IMR-90 (cell line): ENCODE results near the gene FAM234B.
"Not testable (repeated sequence)": the region's sequence is repeated elsewhere in the genome, so short reads cannot be mapped to it uniquely, and the experiment has no call there.

Experiments
- BHLHE40 ChIP-seq: fragments of 150-350 bp; IDR thresholded peaks from 2 replicates; pipeline ENCODE4 v1.6.1; 2016; ENCODE audit warnings: mild to moderate bottlenecking, low read depth, low read length
- CEBPB ChIP-seq: IDR thresholded peaks from 2 replicates; pipeline ENCODE4 v1.6.1; 2012; ENCODE audit warnings: low read depth, low read length, improper control_type of control experiment
- CTCF ChIP-seq: conservative IDR thresholded peaks from 2 replicates; pipeline ENCODE4 v1.5.1; 2012; ENCODE audit warnings: mild to moderate bottlenecking, low read depth, low read length, improper control_type of control experiment
- ELK1 ChIP-seq: fragments of 150-350 bp; IDR thresholded peaks from 2 replicates; pipeline ENCODE4 v1.6.1; 2016; ENCODE audit warnings: low read depth, mild to moderate bottlenecking, low read length, moderate library complexity, borderline replicate concordance
- FOS ChIP-seq: fragments of 150-350 bp; IDR thresholded peaks from 2 replicates; pipeline ENCODE4 v1.6.1; 2016; ENCODE audit warnings: low read depth, low read length
- MAZ ChIP-seq: IDR thresholded peaks from 2 replicates; pipeline ENCODE4 v1.6.1; 2012; ENCODE audit warnings: low read depth, mild to moderate bottlenecking, low read length, improper control_type of control experiment, moderate library complexity, borderline replicate concordance
- POLR2A ChIP-seq: IDR thresholded peaks from 2 replicates; pipeline ENCODE4 v1.6.1; 2012; ENCODE audit warnings: mild to moderate bottlenecking, low read depth, low read length
- RAD21 ChIP-seq: IDR thresholded peaks from 2 replicates; pipeline ENCODE4 v1.6.1; 2012; ENCODE audit warnings: low read length, improper control_type of control experiment
- RFX5 ChIP-seq: IDR thresholded peaks from 2 replicates; pipeline ENCODE4 v1.8.0; 2012; ENCODE audit warnings: low read depth, mild to moderate bottlenecking, low read length, moderate library complexity
- SMC3 ChIP-seq: fragments of 150-350 bp; IDR thresholded peaks from 2 replicates; pipeline ENCODE4 v1.6.1; 2016; ENCODE audit warnings: low read depth, mild to moderate bottlenecking, antibody characterized with exemption, low read length, moderate library complexity

- TF ChIP-seq CTCF, RFX5, POLR2A, FOS, CEBPB, MAZ, RAD21, SMC3, BHLHE40, ELK1: not testable (repeated sequence)
Observed at GRCh38 chr12:13083638-13084037, 39.5 kb downstream of the FAM234B start.
